Activated T-cell treated with anti-CD3 and anti-CD28 coated beads, Interleukin-2, amount 50 U/mL, for 4 hours (primary cell): ENCODE data around the gene FNDC11. TPM values are rescaled to one million over a fixed set of nuclear protein-coding genes. Genes with fewer than 3 reads are reported as not detected.
"Not testable (repeated sequence)": the region's sequence is repeated elsewhere in the genome, so short reads cannot be mapped to it uniquely, and the experiment has no call there.

Source experiments
- ATAC-seq, 2 donors: fragments of 200-7000 bp; cut with Tn5 transposase; one replicate each; pipeline ENCODE4 v1.10.0; 2021
- DNase-seq: peaks from one replicate; pipeline ENCODE4 v3.0.0-alpha.2; 2020
- H3K27me3 Mint-ChIP-seq: one replicate; pipeline ENCODE4 v1.8.0; 2021; ENCODE audit warnings: low read depth, mixed read lengths
- H3K36me3 Mint-ChIP-seq: one replicate; pipeline ENCODE4 v1.8.0; 2022; ENCODE audit warnings: mixed read lengths; ENCODE audit not compliant: insufficient read depth
- H3K4me1 Mint-ChIP-seq: one replicate; pipeline ENCODE4 v1.8.0; 2021; ENCODE audit warnings: low read depth, mixed read lengths
- H3K4me3 Mint-ChIP-seq: one replicate; pipeline ENCODE4 v1.8.0; 2021; ENCODE audit warnings: mild to moderate bottlenecking, moderate library complexity, mixed read lengths
- H3K9me3 Mint-ChIP-seq: one replicate; pipeline ENCODE4 v1.8.0; 2021; ENCODE audit warnings: mixed read lengths
- total RNA-seq, 3 donors: library from RNA; stranded (reverse); gene quantifications; one replicate each; pipeline ENCODE4 v1.2.1, GENCODE V29; 2021

Gene FNDC11
- total RNA-seq, 3 donors from 2014 or later, result 0.13 to 0.19 (median 0.18) TPM

GRCh38 chr20:63551068-63551467 is 2.9 kb upstream of the FNDC11 start:
- Mint-ChIP-seq H3K27me3 (peaks cover 9% of the 10 kb centered on the region), H3K9me3 (no peaks in the 10 kb centered on the region), H3K4me3 (no peak overlapping the region), H3K4me1 (peaks cover 12% of the 10 kb centered on the region), H3K36me3 (no peaks in the 10 kb centered on the region)
- ATAC-seq (no peak), DNase-seq (no peak)

GRCh38 chr20:63552481-63553249 is 1.3 kb upstream of the FNDC11 start:
- H3K4me3 Mint-ChIP-seq, result peak overlapping the region; percentile 59
- no peaks in the 10 kb centered on the region for H3K9me3 Mint-ChIP-seq
- H3K36me3 Mint-ChIP-seq, result no peaks in the 10 kb centered on the region
- DNase-seq (peak; percentile 41), ATAC-seq (peak in 1 of 2 donors; percentile 15)
- peaks cover 12% of the 10 kb centered on the region for H3K4me1 Mint-ChIP-seq
- H3K27me3 Mint-ChIP-seq, result peaks cover 5% of the 10 kb centered on the region

- peak; percentile 83 for ATAC-seq
- peak; percentile 89 for DNase-seq
- peak overlapping the region; percentile 59 for H3K4me3 Mint-ChIP-seq
- H3K9me3 Mint-ChIP-seq, result no peaks in the 10 kb centered on the region
- peaks cover 5% of the 10 kb centered on the region for H3K27me3 Mint-ChIP-seq
- H3K4me1 Mint-ChIP-seq, result peaks cover 12% of the 10 kb centered on the region
- H3K36me3 Mint-ChIP-seq, result no peaks in the 10 kb centered on the region
These were observed 567 bp upstream of the FNDC11 start for GRCh38 chr20:63553251-63553932.

- no peak for DNase-seq
- H3K4me3 Mint-ChIP-seq, result peak overlapping the region; percentile 68
- peaks cover under 1% of the 10 kb centered on the region for H3K27me3 Mint-ChIP-seq
- peaks cover 12% of the 10 kb centered on the region for H3K4me1 Mint-ChIP-seq
- no peak for ATAC-seq
- H3K9me3 Mint-ChIP-seq, result no peaks in the 10 kb centered on the region
- H3K36me3 Mint-ChIP-seq, result peaks cover 3% of the 10 kb centered on the region
These were observed 661 bp downstream of the FNDC11 start for GRCh38 chr20:63554361-63555278.

- H3K4me1 Mint-ChIP-seq, result peaks cover 13% of the 10 kb centered on the region
- H3K36me3 Mint-ChIP-seq, result peaks cover 7% of the 10 kb centered on the region
- no peak overlapping the region for H3K4me3 Mint-ChIP-seq
- ATAC-seq, result no peak
- H3K9me3 Mint-ChIP-seq, result no peaks in the 10 kb centered on the region
- H3K27me3 Mint-ChIP-seq, result no peaks in the 10 kb centered on the region
- DNase-seq, result no peak
These were observed 1.9 kb downstream of the FNDC11 start for GRCh38 chr20:63555661-63556381.

GRCh38 chr20:63556873-63557478 is 3.0 kb downstream of the FNDC11 start:
- Mint-ChIP-seq H3K9me3 (no peaks in the 10 kb centered on the region), H3K27me3 (no peaks in the 10 kb centered on the region), H3K4me3 (no peak overlapping the region), H3K36me3 (peaks cover 7% of the 10 kb centered on the region), H3K4me1 (peaks cover 13% of the 10 kb centered on the region)
- ATAC-seq, result no peak
- no peak for DNase-seq

- ATAC-seq (no peak), DNase-seq (no peak)
- peaks cover 7% of the 10 kb centered on the region for H3K36me3 Mint-ChIP-seq
- H3K4me3 Mint-ChIP-seq, result no peak overlapping the region
- H3K9me3 Mint-ChIP-seq, result no peaks in the 10 kb centered on the region
- H3K4me1 Mint-ChIP-seq, result peaks cover 8% of the 10 kb centered on the region
- H3K27me3 Mint-ChIP-seq, result no peaks in the 10 kb centered on the region
These were observed 3.5 kb downstream of the FNDC11 start for GRCh38 chr20:63557481-63557891.

GRCh38 chr20:63558804-63559484 is 5.0 kb downstream of the FNDC11 start:
- H3K4me3 Mint-ChIP-seq, result no peak overlapping the region
- DNase-seq (no peak), ATAC-seq (no peak)
- peaks cover 7% of the 10 kb centered on the region for H3K36me3 Mint-ChIP-seq
- peaks cover 1% of the 10 kb centered on the region for H3K4me1 Mint-ChIP-seq
- H3K9me3 Mint-ChIP-seq, result no peaks in the 10 kb centered on the region
- H3K27me3 Mint-ChIP-seq, result no peaks in the 10 kb centered on the region

- not testable (repeated sequence) for H3K4me3 Mint-ChIP-seq, H3K27me3 Mint-ChIP-seq, H3K36me3 Mint-ChIP-seq, DNase-seq, H3K4me1 Mint-ChIP-seq, H3K9me3 Mint-ChIP-seq
- ATAC-seq, result peak in 1 of 2 donors; percentile 9
These were observed 5.8 kb downstream of the FNDC11 start for GRCh38 chr20:63559485-63560332.

GRCh38 chr20:63560333-63560805 is 6.4 kb downstream of the FNDC11 start:
- Mint-ChIP-seq H3K4me1 (peaks cover 1% of the 10 kb centered on the region), H3K9me3 (no peaks in the 10 kb centered on the region), H3K27me3 (no peaks in the 10 kb centered on the region), H3K4me3 (no peak overlapping the region), H3K36me3 (peaks cover 9% of the 10 kb centered on the region)
- DNase-seq, result no peak
- ATAC-seq, result peak; percentile 39 to 76

GRCh38 chr20:63560856-63561609 is 7.1 kb downstream of the FNDC11 start:
- H3K9me3 Mint-ChIP-seq, result no peaks in the 10 kb centered on the region
- no peaks in the 10 kb centered on the region for H3K27me3 Mint-ChIP-seq
- H3K4me3 Mint-ChIP-seq, result no peak overlapping the region
- ATAC-seq (no peak), DNase-seq (no peak)
- peaks cover 1% of the 10 kb centered on the region for H3K4me1 Mint-ChIP-seq
- H3K36me3 Mint-ChIP-seq, result peaks cover 12% of the 10 kb centered on the region
